ENCODE results near the gene PHF12.
"Not testable (repeated sequence)": the region's sequence is repeated elsewhere in the genome, so short reads cannot be mapped to it uniquely, and the experiment has no call there.

PHF12 gene

DNA sequence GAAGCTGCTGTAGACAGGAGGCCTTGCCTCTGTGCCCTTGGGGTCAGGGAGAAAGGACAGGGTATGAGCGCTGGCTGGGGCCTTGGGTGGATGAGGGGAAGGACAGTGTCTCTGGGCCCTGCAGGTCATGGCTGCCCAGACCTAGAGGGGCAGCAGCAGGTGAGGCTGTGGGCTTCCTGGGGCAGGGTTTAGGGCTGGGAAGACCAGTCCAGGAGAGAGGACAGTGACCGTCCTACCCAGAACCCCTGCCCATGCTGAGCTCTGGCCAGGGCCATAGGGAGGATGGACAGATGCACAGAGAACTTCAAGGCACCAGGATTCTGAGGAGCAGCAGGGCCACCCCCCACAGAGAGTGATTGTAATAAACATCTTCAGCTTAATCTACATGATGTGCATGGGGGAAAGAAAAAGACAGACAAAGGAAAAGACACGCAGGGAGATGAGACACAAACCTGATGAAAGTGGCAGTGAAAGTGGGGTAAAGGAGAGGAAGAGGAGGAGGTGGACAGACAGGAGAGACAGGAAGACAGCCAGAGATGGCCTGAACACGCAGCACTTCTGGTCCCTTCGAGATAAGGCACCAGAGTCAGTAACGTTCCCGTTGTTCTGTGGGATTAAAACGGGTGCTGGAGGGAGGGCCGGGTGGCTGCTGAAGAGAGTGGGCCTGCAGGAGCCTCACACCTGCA, 71.3 kb downstream of the PHF12 start:
- no peak for DNase-seq

DNA sequence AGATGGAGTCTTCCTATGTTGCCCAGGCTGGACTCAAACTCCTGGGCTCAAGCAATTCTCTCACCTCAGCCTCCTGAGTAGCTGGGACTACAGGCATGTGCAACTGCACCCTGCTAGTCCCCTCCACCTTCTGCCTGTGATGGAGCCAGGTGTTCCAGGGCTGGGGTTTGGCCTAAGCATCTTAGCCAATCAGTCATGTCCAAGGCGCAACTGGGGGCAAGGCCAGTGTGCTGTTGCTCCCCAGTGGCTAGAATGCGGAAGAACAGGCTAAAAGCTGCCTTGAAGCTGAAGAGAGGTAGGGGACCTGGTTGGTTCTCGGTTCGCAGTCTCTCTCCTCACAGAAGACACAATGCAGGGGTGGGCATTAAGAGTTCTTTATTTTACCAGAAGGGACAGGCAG, 72.3 kb downstream of the PHF12 start:
- peak; percentile 31 for DNase-seq

DNA sequence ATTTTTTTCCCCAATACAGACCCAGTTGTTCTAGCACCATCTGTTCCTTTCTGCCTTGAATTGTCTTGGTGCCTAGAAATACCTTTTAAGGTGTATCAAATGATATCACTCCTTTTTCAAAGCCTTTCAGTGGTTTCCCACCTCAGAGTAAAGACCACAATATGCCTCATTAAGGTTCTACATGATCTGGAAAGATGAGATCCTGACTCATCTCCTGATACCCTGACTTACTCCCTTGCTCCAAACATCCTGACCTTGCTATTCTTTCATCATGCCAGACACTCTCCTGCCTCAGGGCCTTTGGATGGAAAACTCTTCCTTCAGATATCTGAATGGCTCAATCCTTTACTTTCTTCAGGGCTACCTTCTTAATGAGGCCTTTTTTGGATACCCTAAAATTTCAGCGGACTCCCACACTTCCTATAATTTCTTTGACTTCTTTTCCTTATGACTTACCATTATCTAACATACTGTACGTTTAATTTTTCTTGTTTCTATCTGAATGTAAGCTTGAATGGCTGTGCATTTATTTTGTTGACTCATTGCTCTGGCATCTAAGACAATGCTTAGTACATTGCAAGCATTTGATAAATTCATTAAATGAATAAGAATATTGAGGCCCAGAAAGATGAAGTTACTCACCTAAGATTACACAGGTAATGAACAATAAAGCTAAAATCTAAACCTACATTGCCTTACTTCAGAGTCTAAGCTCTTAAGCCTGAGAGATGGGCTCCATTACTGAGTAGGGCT, 73.0 kb downstream of the PHF12 start:
- peak; percentile 24 for DNase-seq

DNA sequence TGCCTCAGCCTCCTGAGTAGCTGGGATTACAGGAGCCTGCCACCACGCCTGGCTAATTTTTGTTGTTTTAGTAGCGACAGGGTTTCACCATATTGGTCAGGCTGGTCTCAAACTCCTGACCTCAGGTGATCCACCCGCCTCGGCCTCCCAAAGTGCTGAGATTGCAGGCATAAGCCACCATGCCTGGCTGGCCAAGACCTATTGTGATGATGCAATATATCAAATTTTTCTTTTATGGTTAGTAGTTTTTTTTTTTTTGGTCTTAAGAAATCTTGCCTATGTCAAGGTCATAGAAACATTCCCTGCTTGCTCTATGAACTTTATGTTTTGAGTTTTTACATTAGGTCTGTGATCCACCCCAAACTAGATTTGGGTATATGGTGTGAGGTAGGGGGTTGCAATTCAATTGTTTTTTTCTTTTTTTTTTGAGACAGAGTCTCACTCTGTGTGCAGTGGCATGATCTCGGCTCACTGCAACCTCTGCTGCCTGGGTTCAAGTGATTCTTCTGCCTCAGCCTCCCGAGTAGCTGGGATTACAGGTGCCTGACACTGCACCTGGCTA, 74.1 kb downstream of the PHF12 start:
- not testable (repeated sequence) for DNase-seq

DNA sequence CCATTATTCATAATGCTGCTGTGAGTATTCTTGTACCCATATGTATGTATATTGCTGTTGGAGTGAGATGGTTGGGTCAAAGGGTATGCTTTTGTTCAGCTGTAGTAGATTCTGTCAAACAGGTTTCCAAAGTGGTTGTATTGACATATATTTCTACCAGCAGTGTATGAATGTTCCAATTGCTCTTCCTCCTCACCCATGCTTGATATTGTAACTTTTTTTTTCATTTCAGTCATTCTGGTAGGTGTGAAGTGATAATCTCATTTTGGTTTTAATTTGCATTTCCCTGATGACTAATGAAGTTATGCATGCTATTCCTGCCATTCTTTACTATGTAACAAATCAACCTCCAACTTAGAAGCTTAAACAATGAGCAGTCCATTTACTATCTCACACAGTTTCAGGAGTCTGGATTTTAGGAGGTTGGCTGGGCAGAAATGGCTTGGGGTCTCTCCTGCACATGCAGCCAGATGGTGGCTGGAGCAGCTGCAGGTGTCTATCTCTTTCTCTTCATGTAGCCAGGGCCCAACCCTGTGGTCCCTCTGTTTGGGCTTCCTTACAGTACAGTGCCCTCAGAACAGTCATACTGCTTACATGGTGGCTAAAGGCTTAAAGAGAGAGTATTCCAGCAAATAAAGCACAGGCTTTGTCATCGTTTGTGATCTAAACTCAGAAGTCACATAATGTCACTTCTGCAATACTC, 75.3 kb downstream of the PHF12 start:
- DNase-seq: peak; percentile 49

DNA sequence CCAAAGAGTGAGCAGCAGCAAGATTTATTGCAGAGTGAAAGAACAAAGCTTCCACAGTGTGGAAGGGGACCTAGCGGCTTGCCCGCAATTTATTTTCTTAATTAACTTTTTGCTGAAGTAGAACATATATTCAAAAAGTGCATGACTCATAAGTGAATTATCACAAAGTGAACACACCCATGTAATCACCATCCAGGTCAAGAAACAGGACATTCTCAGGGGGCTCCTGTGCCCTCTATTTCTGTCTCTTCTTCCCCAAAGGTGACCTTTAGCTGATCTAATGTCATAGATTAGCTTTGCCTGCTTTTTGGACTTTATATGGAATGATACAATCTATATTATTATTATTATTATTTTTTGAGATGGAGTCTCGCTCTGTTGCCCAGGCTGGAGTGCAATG, 76.6 kb downstream of the PHF12 start:
- DNase-seq: no peak

DNA sequence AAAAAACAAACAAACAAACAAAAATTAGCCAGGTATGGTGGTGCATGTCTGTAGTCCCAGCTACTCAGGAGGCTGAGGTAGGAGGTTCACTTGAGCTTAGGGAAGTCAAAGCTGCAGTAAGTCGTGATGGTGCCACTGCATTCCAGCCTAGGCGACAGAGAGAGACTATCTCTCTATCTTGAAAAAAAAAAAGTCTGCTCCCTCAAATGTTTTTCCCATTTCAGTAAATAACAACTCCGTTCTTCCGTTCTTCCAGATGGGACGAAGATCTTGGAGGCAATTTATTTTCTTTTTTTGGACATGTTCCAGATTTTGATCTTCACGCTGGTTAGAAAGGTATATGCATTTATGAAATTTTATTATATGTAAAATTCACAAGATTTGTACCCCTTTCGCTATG, 77.5 kb downstream of the PHF12 start:
- DNase-seq: no peak

DNA sequence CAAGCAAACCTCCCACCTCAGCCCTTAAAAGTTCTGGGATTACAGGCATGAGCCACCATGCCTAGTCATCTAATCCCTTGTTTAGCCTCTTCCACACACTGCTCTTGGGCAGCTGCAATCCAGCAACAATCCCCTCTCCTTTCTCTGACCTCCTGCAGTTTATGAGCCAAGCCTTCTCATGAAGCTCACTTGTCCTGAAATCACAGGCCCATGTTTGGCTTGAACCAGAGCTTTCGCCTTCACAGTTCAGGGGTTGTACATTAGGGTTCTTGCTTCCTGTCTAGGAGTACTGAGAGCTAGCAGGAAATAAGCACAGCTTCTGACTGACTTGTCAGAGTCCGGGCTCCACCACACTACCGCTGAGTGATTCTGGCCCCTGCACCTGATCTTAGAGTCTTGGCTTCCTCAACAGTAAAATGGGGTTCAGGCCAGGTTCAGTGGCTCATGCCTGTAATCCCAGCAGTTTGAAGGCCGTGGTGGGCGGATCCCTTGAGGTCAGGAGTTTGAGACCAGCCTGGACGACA, 80.2 kb downstream of the PHF12 start:
- peak; percentile 82 for DNase-seq

DNA sequence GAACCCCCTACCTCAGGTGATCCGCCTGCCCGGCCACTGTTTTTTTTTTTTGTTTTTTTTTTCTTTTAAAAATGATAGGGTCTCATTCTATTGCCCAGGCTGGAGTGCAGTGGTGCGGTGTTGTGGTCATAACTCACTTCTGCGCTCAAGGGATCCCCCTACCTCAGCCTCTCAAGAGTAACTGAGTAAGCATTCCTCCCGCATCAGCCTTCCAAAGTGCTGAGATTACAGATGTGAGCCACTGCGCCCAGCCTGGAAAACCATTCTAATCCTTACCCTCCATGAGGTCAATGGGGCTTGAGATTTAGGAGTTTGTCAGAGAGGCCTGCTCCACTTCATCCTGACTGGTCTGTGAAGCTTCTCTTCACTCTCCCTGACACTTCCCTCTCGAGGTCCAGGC, 84.0 kb downstream of the PHF12 start:
- DNase-seq: no peak

DNA sequence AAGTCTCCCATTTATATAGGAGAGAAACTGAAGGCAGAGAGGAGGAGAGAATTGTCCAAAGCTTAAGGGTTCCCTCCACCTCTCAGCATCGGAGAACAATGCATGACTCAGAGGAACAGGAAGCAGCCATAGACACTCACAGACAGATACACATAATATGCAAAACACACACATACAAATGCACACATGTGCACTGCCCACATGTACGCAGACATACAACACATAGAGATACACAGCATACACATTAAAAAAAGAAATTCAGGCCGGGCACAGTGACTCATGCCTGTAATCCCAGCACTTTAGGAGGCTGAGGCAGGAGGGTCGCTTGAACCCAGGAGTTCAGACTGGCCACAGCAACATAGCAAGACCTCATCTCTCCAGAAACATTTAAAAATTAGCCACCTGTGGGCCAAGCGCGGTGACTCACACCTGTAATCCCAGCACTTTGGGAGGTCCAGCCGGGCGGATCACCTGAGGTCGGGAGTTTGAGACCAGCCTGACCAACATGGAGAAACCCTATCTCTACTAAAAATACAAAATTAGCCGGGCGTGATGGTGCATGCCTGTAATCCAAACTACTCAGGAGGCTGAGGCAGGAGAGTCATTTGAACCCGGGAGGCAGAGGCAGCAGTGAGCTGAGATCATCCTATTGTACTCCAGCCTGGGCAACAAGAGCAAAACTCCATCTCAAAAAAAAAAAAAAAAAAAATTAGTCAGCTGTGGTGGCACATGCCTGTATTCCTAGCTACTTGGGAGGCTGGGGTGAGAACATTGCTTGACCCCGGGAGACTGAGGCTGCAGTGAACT, 85.2 kb downstream of the PHF12 start:
- peak; percentile 13 for DNase-seq

DNA sequence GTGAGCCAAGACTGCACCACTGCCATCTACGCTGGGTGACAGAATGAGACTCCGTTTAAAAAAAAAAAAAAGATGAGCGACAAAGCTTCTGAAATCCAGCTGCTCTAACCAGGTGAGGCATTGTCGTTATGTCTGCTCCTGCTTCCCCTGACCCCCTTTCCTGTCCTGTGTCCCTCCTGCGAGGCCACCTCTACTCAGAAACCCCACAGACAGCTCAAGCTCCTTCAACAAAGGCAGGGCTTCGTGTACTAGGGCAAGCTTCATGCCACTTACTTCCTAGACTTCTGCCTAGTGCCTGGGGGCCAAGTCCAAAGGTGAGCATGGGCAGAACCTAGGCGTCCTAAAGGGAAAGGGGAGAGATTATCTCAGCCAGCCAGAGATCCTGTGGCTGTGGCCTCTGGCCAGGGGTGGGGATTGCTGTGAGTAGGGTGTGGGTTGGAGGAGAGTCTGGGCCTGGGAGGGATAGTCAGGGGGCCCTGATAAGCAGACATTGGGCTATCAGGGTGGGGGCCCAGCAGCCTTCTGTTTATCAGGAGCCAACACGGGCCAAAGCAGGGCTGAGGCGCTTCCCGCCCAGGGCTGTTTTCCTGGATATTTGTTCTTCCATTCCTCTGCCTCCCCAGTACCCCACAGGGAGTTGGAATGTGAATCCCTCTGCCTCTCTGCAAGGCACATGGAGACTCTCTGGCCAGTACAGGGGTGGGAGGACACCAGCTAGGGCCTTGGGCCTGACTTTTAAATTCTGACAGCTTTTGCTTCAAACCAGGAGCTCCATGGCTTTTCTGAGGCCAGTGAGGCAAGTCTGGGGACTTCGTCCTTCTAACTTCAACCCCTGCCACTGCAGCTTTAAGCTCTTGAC, 86.1 kb downstream of the PHF12 start:
- no peak for DNase-seq

DNA sequence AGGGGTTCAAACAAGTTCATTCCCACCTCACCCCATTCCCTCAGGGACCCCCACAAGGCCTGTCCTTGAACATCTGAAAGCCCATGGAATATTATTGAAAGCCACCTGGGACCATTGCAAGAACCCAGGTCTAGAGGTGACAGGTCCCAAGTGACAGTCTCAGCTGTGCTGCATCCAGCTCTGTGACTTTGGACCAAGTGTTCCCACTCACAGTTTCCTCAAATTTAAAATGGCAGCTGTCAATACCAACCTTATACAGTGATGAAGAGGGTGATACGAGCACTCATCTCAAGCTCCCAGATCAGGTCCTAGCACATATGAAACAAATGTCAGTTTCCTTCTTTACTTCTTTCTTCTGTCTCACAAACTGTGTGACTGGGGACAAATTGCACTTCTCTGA, 87.4 kb downstream of the PHF12 start:
- DNase-seq: no peak

DNA sequence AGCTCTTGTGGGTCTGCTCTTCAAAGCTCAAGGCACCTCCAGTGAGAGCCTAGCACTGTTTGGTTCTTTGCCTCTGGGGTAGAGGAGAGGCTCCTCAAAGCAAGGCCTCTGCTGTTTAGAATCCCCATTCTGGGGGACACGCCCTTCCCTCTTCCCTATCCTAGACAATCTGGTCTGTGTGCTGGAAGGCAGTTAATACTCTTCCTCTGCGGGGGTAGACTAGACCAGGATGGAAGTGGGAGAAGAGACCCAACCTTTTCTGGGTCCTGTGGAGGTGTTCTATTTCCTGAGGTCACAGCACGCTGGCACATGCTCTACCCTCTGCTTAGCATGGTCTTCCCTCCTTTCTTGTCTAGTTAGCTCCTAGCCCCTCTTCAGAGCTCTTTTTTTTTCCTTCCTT, 88.8 kb downstream of the PHF12 start:
- DNase-seq: no peak

DNA sequence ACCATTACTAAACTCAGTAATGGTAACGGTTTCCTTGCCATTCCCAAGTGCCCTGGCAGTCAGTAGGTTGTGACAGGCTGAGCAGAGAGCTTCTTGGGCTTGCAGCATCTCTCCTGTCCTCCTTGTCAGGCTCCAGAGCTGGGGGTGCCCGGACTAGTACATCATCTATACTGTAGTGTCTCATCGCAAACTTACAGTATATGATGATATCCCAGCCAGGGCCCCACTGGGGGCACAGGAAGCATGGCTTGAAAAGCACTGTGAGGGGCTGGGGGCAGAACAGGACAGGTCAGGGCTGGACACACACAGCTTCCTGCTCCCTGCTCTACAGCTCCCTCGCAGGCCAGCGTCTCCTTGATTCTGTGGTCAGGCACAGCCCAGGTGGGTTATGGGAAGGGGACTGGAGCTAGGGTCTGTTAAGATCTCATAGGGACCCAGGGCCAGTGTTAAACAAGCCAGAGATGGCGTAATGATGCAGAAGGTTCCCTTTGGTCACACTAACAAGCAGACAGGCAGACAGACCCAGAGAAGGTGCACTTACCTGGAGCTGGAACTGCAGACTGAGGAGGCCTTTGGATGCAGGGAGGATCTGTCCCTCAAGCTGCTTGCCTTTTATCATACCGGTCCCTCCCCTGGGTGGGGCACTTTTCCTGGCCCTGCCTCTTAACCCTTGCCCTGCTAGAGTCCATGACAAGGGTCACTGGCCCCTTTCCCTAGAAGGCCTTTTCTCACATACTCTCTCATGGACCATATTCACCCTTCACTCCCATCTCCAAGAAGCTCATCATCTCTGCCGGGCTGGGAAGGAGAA, 89.7 kb downstream of the PHF12 start:
- DNase-seq: no peak

DNA sequence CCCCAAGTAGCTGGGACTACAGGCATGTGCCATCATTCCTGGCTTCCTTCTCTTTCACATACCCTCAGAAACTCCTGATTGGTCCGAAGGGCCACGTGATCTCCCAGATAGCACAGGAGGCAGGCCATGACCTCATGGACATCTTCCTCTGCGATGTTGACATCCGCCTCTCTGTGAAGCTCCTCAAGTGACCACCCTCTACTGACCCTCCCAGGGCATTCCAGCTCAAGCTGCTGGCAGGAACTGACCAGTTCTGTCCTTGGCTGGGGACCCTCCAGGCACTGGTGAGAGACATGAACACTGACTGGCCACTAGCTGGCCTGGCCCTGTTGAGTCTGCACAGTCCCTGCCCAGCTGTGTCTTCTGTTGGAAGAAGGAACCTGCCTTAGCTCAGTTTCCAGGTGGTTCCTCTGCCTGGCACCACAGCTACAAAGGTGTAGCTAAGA, 90.9 kb downstream of the PHF12 start:
- DNase-seq: no peak

DNA sequence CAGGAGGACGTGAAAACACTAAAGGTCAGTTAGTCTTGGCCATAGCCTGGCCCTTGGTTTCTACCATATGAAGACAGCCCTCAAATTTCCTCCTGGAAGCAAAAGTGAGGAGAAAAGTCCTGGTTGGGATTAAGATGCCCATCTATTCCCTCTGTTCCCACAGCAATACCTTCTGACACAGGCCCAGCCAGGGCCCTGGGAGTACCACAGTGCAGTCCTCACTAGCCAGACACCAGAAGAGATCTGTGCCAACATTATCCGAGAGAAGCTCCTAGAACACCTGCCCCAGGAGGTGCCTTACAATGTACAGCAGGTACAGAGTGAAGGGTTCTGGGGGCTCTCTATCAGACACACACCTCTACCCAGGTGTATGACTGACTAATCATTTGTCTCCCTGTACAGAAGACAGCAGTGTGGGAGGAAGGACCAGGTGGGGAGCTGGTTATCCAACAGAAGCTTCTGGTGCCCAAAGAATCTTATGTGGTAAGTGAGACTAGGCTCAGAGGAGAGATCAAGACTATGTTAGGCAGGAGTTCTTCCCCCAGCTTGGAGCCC, 92.4 kb downstream of the PHF12 start:
- DNase-seq: no peak

DNA sequence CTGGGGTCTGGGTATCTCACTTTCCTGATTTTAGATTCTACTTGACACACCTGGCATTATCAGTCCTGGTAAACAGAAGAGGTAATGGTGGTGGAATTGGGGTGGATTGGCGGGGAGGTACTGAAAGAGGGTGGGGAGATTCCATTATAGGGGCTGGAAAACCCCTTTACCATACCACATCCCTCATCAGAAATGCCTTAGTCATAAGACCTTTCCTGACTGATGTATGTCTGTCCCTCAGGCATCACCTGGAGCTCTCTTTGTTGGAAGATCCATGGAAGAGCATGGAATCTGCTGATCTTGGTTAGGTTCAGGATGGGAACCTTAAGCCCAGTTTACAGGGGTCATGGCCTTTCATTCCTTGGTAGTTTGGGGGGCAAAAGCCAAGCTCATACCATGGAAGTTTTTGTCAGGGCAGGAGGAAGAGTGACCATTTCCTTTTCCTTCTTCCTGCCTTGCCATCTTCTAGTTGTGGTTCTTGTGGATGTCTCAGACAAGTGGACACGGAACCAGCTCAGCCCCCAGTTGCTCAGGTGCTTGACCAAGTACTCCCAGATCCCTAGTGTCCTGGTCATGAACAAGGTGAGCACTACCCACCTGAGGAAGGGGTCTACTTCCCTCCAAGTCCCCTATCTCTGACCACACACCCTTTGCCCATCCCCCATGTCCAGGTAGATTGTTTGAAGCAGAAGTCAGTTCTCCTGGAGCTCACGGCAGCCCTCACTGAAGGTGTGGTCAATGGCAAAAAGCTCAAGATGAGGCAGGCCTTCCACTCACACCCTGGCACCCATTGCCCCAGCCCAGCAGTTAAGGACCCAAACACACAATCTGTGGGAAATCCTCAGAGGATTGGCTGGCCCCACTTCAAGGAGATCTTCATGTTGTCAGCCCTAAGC, 93.2 kb downstream of the PHF12 start:
- no peak for DNase-seq

DNA sequence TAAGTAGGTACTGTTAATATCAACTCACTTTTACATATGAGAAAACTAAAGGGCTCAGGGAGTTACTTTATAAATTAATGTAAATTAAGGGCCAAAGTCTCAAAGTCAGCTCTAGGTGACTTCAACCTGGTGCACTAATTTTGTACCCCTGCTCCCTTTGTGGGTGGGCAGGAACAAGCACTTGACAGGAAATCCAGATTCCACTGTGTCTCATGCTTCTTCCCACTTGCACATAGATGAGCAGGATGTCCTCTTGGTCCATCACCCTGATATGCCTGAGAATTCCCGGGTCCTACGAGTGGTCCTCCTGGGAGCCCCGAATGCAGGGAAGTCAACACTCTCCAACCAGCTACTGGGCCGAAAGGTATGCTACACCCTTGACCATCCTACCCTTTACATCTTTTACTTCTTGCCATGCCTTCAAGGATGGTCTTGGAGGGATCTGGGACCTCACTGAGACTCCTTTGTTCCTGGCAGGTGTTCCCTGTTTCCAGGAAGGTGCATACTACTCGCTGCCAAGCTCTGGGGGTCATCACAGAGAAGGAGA, 95.2 kb downstream of the PHF12 start:
- DNase-seq: no peak

DNA sequence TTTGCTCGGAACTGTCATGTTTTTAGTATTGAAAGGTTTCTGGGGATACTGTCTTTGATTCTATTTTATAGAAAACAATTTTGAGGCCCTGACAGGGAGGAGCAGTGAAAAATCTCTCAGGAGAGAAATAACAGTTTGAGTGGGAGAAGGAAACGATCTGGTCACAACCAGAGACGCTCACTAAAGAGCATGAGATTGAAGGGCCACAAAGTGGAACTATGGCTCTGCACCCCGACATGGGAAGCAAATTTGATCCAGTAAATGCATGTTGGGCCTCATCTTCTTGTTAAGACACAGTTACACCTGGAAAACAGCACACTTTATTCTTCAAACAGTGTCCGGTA, 96.0 kb downstream of the PHF12 start:
- no peak for DNase-seq
